ENCODE measurements around the gene RFT1. TPM values are rescaled to one million over a fixed set of nuclear protein-coding genes. Genes with fewer than 3 reads are reported as not detected.

The RFT1 gene
- total RNA-seq, 1 experiment from 2014 or later: 26.3 TPM

- TF ChIP-seq, protein P1, sequence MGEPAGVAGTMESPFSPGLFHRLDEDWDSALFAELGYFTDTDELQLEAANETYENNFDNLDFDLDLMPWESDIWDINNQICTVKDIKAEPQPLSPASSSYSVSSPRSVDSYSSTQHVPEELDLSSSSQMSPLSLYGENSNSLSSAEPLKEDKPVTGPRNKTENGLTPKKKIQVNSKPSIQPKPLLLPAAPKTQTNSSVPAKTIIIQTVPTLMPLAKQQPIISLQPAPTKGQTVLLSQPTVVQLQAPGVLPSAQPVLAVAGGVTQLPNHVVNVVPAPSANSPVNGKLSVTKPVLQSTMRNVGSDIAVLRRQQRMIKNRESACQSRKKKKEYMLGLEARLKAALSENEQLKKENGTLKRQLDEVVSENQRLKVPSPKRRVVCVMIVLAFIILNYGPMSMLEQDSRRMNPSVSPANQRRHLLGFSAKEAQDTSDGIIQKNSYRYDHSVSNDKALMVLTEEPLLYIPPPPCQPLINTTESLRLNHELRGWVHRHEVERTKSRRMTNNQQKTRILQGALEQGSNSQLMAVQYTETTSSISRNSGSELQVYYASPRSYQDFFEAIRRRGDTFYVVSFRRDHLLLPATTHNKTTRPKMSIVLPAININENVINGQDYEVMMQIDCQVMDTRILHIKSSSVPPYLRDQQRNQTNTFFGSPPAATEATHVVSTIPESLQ (CRISPR knock-in tag; IDR thresholded peaks at IDR 0.05): no peak
- TF ChIP-seq JUN (CRISPR knock-in tag; IDR thresholded peaks at IDR 0.05): no peak
These were observed 55.2 kb downstream of the RFT1 start (continued) for GRCh38 chr3:53074761-53075742.

- Mint-ChIP-seq H3K27ac (peak overlapping the region; percentile 63; the same call in 1 of the 2 replicates), H3K4me1 (peaks cover 19% of the 10 kb centered on the region), H3K36me3 (no peaks in the 10 kb centered on the region), H3K27me3 (ENCODE audit: low read depth) (peaks cover 2% of the 10 kb centered on the region; the same call in 1 of the 2 replicates), H3K9me3 (no peaks in the 10 kb centered on the region), H3K4me3 (no peak overlapping the region)
- CTCF ChIA-PET: interaction anchor here (1.4 to 1.7 kb wide), 4 partner anchors 9 to 223 kb away, joined by 4 to 7 read pairs (median 6); no protein-coding TSS in a partner anchor
- ATAC-seq: no peak
- DNase-seq (ENCODE audit: low spot score): peak; percentile 4
- TF ChIP-seq CREM (CRISPR knock-in tag; IDR thresholded peaks at IDR 0.05) (no peak), NR1H2 (CRISPR knock-in tag; IDR thresholded peaks at IDR 0.05) (no peak), FOXP1 (CRISPR knock-in tag; IDR thresholded peaks at IDR 0.05; ENCODE audit: borderline replicate concordance) (no peak), ZNF281 (CRISPR knock-in tag; IDR thresholded peaks at IDR 0.05) (no peak), MYBL2 (CRISPR knock-in tag; IDR thresholded peaks at IDR 0.05) (no peak), SOX15 (CRISPR knock-in tag; IDR thresholded peaks at IDR 0.05) (no peak), FOXJ3 (CRISPR knock-in tag; IDR thresholded peaks at IDR 0.05; ENCODE audit: borderline replicate concordance) (no peak), ZNF138 (CRISPR knock-in tag; conservative IDR thresholded peaks at IDR 0.05) (no peak), ELF4 (CRISPR knock-in tag; IDR thresholded peaks at IDR 0.05; ENCODE audit: low read depth) (no peak), FOXK1 (CRISPR knock-in tag; IDR thresholded peaks at IDR 0.05) (no peak), ZSCAN18 (CRISPR knock-in tag; IDR thresholded peaks at IDR 0.05) (no peak), E2F1 (CRISPR knock-in tag; IDR thresholded peaks at IDR 0.05) (no peak), KAT7 (CRISPR knock-in tag; IDR thresholded peaks at IDR 0.05; ENCODE audit: borderline replicate concordance) (no peak), TP53 (CRISPR knock-in tag; IDR thresholded peaks at IDR 0.05) (no peak), ETV6 (CRISPR knock-in tag; IDR thresholded peaks at IDR 0.05) (no peak)
- TF ChIP-seq, protein P2, sequence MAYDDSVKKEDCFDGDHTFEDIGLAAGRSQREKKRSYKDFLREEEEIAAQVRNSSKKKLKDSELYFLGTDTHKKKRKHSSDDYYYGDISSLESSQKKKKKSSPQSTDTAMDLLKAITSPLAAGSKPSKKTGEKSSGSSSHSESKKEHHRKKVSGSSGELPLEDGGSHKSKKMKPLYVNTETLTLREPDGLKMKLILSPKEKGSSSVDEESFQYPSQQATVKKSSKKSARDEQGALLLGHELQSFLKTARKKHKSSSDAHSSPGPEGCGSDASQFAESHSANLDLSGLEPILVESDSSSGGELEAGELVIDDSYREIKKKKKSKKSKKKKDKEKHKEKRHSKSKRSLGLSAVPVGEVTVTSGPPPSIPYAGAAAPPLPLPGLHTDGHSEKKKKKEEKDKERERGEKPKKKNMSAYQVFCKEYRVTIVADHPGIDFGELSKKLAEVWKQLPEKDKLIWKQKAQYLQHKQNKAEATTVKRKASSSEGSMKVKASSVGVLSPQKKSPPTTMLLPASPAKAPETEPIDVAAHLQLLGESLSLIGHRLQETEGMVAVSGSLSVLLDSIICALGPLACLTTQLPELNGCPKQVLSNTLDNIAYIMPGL (CRISPR knock-in tag; IDR thresholded peaks at IDR 0.05): no peak
- TF ChIP-seq, protein P3, sequence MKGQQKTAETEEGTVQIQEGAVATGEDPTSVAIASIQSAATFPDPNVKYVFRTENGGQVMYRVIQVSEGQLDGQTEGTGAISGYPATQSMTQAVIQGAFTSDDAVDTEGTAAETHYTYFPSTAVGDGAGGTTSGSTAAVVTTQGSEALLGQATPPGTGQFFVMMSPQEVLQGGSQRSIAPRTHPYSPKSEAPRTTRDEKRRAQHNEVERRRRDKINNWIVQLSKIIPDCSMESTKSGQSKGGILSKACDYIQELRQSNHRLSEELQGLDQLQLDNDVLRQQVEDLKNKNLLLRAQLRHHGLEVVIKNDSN (CRISPR knock-in tag; IDR thresholded peaks at IDR 0.05): no peak
- TF ChIP-seq, protein P4, sequence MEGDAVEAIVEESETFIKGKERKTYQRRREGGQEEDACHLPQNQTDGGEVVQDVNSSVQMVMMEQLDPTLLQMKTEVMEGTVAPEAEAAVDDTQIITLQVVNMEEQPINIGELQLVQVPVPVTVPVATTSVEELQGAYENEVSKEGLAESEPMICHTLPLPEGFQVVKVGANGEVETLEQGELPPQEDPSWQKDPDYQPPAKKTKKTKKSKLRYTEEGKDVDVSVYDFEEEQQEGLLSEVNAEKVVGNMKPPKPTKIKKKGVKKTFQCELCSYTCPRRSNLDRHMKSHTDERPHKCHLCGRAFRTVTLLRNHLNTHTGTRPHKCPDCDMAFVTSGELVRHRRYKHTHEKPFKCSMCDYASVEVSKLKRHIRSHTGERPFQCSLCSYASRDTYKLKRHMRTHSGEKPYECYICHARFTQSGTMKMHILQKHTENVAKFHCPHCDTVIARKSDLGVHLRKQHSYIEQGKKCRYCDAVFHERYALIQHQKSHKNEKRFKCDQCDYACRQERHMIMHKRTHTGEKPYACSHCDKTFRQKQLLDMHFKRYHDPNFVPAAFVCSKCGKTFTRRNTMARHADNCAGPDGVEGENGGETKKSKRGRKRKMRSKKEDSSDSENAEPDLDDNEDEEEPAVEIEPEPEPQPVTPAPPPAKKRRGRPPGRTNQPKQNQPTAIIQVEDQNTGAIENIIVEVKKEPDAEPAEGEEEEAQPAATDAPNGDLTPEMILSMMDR (IDR thresholded peaks at IDR 0.05): no peak
- POLR2A ChIA-PET: interaction anchor here (0.6 kb wide), 1 partner anchor 93 kb away, joined by 3 read pairs; no protein-coding TSS in a partner anchor
These were observed 55.9 kb downstream of the RFT1 start for GRCh38 chr3:53074366-53074696.

Data from WTC11 (cell line).